ENCODE data around the gene ETFA.

GRCh38 chr15:76233921-76234320, 77.3 kb downstream of the ETFA start:
- no peak for TF ChIP-seq TSHZ2 (CRISPR knock-in tag; IDR thresholded peaks at IDR 0.05)
- TF ChIP-seq RARB (CRISPR knock-in tag; IDR thresholded peaks at IDR 0.05) = no peak
- TF ChIP-seq CREB5 (CRISPR knock-in tag; IDR thresholded peaks at IDR 0.05; ENCODE audit: low read depth) = no peak
- TF ChIP-seq SNAI2 (CRISPR knock-in tag; IDR thresholded peaks at IDR 0.05) = no peak
